GM19099 (cell line): ENCODE results near the gene LPIN1.

Experiments used
- POLR2A ChIP-seq: IDR thresholded peaks from 3 replicates; pipeline ENCODE4 v1.6.1; 2011; ENCODE audit warnings: low read depth; ENCODE audit not compliant: insufficient read length; ENCODE audit errors: extremely low read depth

The LPIN1 gene

DNA sequence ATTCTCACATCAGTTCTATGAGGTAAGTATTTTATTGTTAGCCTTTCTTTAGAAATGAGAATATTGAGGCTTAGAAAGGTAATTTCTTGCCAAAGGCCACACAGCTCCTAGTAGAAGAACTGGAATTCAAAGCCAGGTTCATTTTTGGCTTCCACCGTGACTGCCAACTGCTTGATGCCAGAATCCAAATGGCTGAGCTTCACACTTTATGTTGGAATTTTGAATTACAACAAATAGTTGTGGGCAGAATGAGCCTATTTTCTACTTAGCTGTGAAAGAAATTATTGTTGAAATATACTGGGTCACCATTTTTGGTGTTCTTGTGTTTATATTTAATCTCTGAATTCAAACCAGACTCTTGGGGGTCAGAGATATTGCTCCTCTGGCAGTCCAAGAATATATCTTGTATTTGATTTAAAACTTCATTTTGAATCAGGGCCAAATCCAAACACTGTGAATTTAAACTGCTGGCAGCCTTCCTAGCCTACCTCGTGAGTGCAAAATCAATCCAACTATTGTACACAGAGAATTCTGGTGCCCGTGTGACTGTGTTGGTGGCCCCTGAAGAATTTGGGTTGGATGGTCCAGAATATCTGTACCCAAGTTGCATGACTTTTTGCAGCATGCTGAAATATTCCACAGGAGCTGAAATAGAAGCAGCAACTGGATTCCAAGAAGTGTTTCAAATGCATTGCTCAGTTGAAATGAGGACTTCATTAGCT is 35.6 kb upstream of the LPIN1 start:
- TF ChIP-seq POLR2A, result no peak

DNA sequence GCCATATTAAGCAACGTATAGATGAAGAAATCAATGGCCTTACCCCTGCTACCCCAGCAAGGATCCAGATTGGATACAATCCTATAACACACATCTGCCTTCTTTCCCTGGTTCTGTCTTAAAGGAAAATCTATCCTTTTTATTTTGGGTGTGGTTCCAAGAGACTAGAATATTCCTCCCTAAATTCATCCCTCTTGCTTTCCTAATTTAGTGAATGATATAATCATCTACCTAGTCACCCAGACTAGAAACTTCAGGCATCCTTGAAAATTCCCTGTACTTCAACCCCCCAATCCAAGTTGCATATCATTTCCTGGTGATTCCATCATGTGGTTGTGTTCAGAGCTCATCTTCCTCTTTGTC is 35.1 kb upstream of the LPIN1 start:
- no peak for TF ChIP-seq POLR2A

DNA sequence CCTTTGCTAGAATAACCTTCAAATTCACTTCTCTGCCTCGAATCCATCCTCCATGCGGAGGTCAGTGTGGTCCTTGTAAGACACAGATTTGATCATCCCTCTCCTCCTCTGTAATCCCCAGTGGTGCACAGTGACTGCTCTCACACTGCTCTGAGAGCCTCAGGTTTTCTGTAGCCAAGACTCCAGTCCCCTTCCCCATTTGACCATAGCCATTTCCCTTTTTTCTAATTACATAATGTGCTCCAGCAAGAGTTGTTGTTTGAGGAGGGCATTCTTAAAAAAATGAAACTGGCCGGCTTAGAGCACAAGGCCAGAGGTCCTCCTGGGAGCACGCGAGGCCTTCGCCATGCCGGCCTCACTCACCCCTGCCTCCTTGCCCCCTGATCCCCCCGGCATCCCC is 34.7 kb upstream of the LPIN1 start:
- no peak for TF ChIP-seq POLR2A

DNA sequence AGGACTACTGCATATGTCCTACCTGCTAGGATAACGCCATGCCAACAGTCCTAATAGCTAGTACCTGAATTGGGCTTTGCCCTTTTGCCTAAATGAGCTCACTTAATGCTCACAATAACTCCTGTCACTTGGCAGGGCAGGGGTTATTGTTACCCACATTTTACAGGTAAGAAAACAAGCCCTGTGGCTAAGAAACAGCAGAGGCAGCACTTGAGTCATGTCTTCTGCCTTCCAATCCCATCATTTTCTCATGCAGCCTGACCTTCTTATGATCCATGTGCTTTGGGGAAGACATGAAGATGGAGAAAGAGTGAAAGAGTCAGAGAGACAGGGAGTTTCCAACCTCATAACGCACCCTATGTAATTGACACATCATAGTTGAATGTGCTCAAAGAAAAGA is 33.6 kb upstream of the LPIN1 start:
- TF ChIP-seq POLR2A, result no peak

DNA sequence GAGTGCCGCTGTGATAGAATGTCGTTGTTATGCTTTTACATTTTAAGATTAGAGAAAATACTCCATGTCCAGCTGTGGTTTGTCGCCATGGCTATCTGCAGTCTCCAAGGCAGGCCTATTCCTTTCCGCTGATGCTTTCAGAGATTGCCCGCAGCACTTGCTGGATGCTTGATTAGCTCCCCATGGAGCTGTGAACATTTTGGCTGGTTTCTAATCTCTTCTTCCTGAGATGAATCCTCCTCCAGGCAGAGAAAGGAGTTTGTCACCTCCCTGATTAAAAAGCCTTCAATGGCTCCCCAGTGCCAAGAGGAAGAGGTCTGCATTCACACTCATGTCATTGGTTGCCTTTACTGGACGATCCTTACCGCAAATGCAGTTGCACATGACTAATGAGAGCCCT is 32.6 kb upstream of the LPIN1 start:
- no peak for TF ChIP-seq POLR2A

DNA sequence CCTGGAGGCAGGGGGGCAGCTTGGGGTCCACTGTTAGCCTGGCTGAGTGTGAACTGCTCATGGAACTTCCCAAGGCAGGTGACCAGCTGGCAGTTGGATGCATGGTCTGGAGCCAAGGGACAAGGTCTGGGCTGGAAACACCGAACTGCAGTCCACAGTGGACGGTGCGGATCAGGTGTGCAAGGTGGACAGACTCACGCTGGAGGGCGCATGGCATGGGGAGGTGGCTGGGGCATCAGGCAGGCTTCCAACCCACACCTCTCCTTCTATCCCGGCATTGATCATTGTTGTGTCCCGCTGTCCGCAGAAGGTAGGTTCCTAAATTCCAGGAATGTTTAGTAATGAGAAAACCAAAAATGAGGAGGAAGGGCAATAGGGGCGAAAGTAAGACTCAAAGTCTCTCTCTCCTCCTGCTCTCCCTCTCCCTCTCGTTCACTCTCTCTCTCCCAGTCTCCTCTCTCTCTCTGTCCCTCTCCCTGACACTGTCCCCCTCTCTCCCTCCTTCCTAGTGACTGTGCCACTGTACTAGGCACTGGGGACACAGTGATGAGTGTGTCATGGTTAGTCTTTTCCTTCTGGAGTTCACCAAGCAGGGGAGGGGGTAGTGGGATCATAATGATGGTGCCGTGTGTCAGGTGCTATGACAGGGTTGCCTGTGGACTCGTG is 30.3 kb upstream of the LPIN1 start:
- no peak for TF ChIP-seq POLR2A

DNA sequence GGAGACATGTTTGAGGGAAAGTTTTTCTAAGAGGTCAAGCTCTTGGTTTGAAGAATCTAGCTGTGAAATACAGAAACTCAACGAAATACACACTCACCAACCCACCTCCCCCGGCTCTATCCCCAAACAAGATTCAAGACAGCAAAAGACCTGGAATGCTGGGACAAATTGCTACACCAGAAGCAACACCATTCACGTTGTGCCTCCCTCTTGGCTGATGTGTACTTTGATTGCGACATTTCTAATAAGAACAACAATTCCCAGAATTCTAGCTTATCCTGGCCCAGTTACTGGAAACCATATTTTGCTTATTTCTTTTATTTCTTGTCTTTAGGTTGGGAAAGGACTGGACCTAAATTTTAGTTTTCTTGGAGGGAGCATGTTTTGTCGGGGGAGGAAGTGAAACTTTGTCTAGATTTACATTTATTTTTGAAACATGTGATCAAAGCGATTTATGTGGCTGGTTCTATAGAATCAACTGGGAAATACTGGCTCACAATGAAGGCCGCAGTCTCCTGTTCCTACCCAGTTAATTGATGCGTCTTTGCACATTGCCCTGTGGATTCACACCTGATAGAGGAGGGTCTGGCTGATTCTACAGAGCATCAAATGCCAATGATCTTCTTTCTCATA is 29.6 kb upstream of the LPIN1 start:
- no peak for TF ChIP-seq POLR2A

DNA sequence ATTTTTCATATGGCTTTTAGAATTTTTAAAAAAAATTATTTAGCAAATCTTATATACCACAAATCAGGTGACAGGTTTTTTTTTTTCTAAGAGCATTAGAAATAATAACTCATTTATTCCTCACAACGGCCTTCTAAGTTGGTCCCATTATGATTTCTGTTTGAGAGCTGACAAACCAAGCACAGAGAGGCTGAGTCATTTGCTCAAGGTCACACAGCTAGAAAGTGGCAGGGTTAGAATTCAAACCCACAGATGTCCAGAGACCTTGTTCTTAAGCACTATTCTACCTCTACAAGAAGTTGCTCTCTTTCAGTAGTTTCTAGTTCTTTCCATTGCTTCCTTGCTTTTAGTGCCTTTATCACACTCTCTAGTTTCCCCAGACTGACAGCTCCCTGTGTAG is 28.8 kb upstream of the LPIN1 start:
- no peak for TF ChIP-seq POLR2A

DNA sequence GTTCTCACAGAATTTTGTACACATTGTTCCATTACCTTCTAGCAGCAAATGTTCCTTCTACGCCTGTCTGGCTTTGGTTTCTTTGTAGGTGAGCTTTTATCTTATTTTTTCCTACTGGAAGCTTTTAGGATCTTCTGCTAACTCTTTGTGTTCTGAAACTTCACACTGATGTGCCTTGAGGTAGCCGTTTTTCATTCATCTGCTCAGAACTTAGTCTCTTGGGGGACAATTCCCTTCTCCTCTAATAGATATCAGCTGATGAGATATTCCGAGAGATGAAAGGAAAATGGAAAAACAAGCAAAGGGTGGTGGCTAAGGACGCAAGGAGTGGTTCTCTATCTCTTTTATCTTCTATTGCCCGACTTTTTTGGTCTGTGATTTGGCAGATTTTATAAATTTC is 27.8 kb upstream of the LPIN1 start:
- TF ChIP-seq POLR2A, result no peak

DNA sequence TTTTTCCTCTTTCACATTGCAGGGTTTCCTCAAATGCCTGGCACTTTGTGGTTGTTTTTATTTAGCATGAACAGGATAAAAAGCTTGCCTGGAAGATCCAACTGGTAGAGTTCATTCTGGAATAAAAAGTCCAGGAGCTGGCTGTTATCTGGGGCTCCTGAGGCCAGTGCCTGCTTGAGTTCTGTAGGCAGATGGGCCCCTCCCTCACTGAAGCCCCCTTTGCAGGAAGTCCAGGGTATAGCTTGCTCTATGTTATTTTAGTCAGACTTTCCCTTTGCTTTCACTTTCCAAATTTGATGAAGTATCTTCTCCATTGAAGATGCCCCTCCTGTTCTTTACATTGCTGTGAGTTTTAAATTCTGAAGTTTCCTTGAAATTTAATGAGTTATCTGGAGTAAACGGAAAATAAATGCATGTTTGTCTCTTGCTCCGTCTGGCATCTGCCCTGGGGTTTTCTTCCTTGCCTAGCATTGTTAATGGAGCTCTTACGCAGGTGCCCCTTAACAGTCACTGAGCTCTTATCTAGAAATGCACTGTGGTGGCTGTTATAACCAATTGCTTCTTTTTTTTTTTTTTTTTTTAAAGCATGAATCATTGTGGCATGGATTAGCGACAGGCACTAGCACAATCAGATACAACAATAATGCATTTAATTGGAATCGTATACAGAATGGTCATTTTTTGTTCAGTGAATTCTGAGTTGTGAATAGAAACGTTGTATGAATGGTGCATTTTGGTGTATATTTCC is 27.0 kb upstream of the LPIN1 start:
- TF ChIP-seq POLR2A, result no peak

DNA sequence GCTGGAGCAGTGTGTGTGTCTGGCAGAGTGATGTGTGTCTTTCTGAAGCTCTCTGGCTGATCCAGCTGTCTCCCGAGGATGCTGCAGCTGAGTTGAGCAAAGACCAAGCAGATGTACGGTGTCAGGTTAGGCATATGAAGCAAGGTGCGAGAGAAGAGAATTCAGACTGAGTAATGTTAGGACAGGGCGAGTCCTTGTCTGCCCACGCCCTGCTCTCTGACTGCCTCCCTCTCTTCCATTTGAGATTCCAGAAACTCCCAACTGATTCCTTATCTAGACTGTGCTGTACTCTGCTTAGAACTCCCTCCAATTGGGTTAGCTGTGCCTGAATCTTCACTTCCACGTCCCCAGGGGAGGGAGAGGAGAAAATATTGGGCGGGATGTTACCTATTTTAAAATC is 25.7 kb upstream of the LPIN1 start:
- TF ChIP-seq POLR2A, result no peak

DNA sequence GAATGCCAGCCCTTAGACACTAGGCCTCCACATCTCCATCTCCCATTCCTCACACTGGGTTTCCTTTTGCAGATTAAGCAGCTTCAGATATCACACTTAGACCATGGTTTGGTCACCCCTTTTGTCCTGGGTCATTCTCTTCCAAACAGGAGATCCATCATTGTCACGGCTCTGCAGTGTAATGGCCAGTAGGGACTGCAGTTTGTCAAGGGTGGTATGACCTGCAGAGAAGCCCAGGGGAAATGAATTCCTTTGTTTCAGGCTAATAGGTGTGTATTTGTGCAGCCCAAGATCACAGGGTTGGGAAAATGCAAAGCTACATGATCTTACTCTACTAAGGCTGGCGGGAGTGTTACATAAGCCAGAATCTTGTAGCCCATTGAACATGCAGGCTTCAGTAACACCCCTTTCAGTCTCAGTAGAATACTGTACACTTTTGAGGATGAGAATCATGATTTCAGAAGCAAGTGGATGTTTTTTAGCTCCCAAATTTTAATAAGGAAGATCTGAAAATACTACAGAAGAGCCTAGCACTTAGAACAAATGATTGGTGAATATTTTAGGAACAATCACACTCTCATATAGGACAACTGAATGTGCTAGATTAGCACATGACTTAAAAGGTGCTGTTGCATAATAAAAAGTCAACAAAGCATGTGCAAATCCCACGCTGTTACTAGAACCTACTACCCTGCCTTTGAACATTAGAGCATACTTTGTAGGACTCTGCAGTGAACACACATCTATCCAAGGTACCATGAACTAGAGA is 24.0 kb upstream of the LPIN1 start:
- TF ChIP-seq POLR2A, result no peak

DNA sequence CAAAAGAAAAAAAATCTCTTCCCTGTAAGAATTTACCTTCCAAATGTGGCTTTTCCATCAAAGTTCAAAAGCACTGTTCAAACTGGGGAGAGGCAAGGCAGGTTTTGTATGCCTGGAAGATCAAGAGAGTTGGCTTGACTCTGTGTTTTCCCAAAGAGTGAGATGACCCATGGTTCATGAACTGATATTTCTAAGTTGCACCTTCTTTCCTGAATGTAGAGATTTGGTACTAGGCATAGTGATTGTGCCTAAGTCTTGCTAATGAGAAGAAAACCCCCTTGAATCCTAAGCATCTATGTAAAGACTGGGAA is 23.4 kb upstream of the LPIN1 start:
- no peak for TF ChIP-seq POLR2A

DNA sequence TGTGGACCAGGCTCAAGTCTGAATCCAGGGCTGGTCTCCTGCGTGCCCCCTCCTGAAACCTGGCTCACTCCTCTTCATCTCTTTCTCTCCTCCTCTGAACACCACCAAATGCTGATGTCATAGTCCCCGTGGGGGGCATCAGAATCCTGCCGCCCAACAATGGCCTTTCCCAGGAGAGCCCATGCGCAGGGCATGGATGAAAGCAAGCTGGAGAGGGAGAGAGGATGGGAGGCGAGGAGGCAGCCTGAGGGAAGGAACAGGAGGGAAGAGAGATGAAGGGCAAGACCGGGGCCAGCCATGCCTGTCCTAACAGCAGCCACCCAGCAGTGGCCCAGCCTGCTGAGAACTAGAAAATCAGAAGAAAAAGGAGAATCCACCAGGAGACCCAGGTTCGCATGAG is 22.3 kb upstream of the LPIN1 start:
- TF ChIP-seq POLR2A, result no peak

DNA sequence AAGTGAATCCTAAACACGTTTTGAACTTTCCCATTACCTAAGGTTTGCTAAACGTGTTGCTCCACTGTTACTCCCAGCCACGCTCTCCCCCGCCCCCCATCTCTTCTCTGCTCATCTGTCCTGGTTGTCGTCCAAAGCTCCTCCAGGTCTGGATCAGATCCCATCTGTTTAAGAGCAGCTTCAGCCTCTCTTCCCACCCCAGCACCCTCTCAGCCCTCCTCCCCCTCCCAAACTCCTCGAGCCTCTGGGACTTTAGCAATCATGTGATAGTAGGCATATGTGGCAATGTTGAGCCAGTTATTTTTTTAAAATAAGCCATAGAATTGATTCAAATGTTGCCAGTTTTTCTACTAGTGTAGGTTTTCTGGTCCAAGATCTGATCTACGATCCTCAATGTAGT is 20.0 kb upstream of the LPIN1 start:
- TF ChIP-seq POLR2A, result no peak
